Activated CD4-positive, alpha-beta T cell treated with anti-CD3 and anti-CD28 coated beads, Interleukin-2, Interleukin-6, amounts not matched to agents 100 ng/mL and 50 ng/mL, durations not matched to agents 16 hours and 8 hours (primary cell): ENCODE data around the gene DNM3.
"Not testable (repeated sequence)": the region's sequence is repeated elsewhere in the genome, so short reads cannot be mapped to it uniquely, and the experiment has no call there.

Source experiments
- DNase-seq: peaks from one replicate; pipeline ENCODE4 v3.0.0-alpha.2; 2020

The DNM3 gene

GRCh38 chr1:172343240-172344160 lies 502.2 kb downstream of the DNM3 start:
- DNase-seq, result peak; percentile 48

GRCh38 chr1:172344444-172344843 lies 503.1 kb downstream of the DNM3 start:
- DNase-seq, result no peak

- DNase-seq, result no peak
Measured at GRCh38 chr1:172345077-172345476, 503.8 kb downstream of the DNM3 start.

GRCh38 chr1:172347416-172347815 lies 506.1 kb downstream of the DNM3 start:
- DNase-seq, result no peak

GRCh38 chr1:172350856-172351255 lies 509.6 kb downstream of the DNM3 start:
- no peak for DNase-seq

GRCh38 chr1:172351346-172351745 lies 510.0 kb downstream of the DNM3 start:
- DNase-seq, result no peak

DNA sequence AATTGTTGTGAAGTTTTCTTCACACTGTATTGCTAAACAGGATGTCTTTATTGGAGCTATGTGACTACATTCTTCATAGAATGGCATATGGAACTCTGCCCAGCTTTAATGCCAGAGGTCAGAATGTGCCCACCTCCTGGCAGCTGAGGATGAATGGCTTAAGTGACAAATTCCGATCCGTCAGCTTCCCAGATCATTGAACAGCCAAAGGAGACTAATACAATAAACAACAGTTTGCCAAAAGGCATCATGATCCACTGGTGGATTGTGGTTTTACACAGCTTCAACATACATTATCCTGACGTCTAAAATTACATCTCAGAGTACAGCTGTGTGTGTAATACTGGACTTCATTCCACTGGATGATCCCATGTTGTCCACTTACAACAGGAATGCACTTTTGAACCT lies 510.5 kb downstream of the DNM3 start:
- DNase-seq, result no peak

- DNase-seq, result peak; percentile 50
Measured at GRCh38 chr1:172352435-172352834, 511.1 kb downstream of the DNM3 start.

- no peak for DNase-seq
Measured at GRCh38 chr1:172354291-172355274, 513.3 kb downstream of the DNM3 start.

- DNase-seq, result no peak
Measured at GRCh38 chr1:172356620-172357019, 515.3 kb downstream of the DNM3 start.

- peak; percentile 39 for DNase-seq
Measured at GRCh38 chr1:172357753-172358385, 516.6 kb downstream of the DNM3 start.

GRCh38 chr1:172359491-172359999 lies 518.2 kb downstream of the DNM3 start:
- DNase-seq, result no peak

GRCh38 chr1:172360511-172360910 lies 519.2 kb downstream of the DNM3 start:
- DNase-seq, result no peak

- no peak for DNase-seq
Measured at GRCh38 chr1:172360985-172361384, 519.7 kb downstream of the DNM3 start.

DNA sequence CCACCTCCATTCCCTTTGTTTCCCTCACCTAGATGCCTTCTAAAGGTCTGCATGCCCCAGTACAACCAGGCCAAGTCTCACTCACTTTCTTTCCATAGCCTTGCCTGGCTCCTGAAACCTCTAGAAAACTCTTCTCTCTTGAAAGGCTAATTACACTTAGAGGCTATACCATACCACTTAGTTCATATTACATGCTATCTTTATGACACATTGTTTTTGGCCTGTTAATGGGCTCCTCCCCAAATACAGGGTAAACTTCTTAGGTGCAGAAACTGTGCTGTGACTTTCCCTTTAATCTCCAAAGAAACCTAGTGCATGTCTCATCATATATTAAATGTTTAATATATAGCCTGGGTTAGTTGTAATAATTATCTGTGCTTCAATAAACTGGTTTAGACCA lies 522.6 kb downstream of the DNM3 start:
- no peak for DNase-seq

DNA sequence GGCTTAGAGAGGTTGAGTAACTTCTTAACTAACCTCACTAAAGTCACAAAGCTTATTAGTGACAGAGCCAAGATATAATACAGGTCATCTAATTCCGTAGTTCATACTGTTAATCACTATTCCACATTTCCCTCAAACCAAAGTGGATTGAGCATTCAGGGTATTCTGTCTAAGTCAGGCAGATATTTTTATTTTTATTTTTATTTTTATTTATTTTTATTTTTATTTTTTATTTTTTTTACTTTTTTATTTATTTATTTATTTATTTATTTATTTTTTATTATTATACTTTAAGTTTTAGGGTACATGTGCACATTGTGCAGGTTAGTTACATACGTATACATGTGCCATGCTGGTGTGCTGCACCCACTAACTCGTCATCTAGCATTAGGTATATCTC lies 530.3 kb downstream of the DNM3 start:
- DNase-seq, result not testable (repeated sequence)

GRCh38 chr1:172373864-172374263 lies 532.6 kb downstream of the DNM3 start:
- DNase-seq, result peak; percentile 34

GRCh38 chr1:172375211-172375631 lies 533.9 kb downstream of the DNM3 start:
- DNase-seq, result peak; percentile 55

- DNase-seq, result no peak
Measured at GRCh38 chr1:172376431-172376830, 535.1 kb downstream of the DNM3 start.

- DNase-seq, result no peak
Measured at GRCh38 chr1:172377565-172377964, 536.3 kb downstream of the DNM3 start.

GRCh38 chr1:172378109-172378760 lies 536.9 kb downstream of the DNM3 start:
- no peak for DNase-seq
